NCI-H187 treated with DMSO at 0.1 percent for 48 hours (cell line): ENCODE results near the gene OR14A2.
"Not testable (repeated sequence)": the region's sequence is repeated elsewhere in the genome, so short reads cannot be mapped to it uniquely, and the experiment has no call there.

Experiments
- DNase-seq: peaks from one replicate; lab custom pipeline; 2025; lab: John Stamatoyannopoulos, UW

OR14A2 gene

DNA sequence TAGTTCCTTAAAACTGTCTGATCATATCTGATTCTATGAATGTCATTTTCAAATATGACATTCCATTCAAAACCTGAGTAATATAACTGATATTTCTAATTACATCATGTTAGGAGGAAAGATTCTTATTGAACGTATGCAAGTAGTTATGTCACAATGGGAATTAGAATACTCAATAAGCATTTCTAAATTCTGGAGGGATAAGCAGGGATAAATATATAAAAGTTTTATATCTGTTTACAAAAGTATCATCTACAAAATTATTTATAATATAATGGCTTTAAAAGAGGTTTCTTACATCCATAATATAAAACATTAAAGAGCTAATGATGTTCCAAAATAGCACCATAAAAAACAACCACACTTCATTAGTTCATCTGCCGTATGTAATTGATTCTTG lies at the start of gene OR14A2:
TSS of gene OR14A2 (minus strand) at position 101 of the 400 bp plus-strand sequence.
- no peak for DNase-seq

DNA sequence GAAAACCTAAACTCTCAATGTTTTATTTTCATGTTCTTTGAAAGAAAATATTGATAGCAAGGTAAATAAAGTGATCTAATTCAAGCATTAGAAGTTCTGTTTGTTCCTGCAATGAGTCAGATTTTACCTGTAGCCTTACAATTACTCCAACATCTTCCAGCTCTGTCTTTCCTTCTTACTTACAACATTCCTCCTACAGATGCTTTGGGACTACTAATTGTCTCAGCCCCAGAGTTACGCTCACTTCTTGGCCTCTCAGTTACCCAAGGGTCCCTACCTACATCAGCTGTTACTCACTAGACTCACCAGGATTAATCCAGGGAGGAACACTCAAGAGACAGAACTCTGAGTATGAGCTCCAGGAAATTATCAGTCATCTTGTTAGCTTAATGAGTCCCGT lies 49.6 kb upstream of the OR14A2 start:
- DNase-seq = no peak

DNA sequence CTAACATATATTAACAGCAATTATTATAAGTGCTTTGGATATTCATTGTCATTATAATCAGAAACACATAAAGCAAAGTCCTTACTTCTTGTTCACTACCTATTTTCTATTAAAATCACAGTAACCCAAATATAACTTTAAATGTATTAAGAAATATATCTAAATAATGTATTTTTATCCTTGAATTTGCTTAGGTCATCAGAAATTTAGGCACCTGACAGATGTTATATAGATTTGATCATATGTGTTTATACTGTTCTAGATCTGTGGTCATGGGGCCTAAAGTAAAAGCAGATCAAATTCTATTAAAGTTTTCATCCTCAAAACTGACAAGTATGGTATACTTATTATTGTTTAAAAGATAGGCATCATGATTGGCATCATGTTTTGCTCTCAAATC lies 21.7 kb upstream of the OR14A2 start:
- no peak for DNase-seq

DNA sequence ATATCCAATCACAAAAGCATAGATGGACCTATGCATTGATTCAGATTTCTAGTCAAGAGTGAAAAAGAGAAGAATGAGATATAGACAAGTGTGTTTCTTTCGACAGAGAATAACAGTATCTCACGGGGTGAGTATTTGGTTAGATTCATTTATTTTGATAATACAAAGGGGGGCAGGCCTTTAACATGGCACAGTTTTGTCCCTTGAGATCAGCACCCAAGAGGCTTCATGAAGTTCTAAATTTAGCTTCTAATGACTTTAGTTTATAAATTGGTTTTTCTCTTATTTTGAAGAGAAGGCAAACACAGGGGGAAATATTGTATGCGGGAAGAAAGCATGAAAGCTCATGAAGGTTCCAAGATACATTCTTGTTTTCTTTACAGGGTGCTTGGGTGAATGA lies 12.5 kb upstream of the OR14A2 start, which contains the start of gene OR1C1:
TSS of gene OR1C1 (minus strand) at position 101 of the 400 bp plus-strand sequence. CDS start 2,150 bp downstream, outside the sequence.
- DNase-seq = no peak

DNA sequence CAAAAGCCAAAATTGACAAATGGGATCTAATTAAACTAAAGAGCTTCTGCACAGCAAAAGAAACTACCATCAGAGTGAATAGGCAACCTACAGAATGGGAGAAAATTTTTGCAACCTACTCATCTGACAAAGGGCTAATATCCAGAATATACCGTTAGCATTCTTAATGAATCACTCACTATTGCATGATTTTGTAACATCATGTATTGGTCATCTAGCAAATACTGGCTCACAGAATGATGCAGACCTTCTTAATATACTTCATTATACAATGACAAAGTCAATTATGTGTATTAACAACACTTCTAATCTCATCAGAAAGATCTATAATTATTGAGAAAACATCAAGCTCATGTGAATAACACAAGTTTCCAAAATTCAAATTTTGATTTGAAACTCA lies 6.4 kb upstream of the OR14A2 start:
- DNase-seq = not testable (repeated sequence)

DNA sequence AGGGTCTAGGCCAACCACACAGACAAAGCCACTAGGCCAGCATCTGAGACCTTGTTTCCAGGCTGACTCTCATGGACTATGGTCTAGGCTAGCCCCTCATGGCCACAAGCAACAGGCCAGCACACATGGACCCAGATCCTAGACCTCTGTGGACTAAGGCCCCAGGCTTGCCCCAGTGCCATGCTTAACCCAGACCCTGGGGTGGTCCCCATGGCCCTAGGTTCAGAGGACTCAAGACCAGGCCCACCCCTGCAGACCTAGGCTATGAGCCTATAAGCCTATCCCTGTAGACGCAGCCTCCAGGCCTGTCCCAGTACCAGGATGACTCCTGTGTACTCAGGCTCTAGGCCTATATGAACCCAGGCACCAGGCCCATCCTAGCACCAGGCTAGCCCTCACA lies 1.9 kb upstream of the OR14A2 start:
- no peak for DNase-seq

DNA sequence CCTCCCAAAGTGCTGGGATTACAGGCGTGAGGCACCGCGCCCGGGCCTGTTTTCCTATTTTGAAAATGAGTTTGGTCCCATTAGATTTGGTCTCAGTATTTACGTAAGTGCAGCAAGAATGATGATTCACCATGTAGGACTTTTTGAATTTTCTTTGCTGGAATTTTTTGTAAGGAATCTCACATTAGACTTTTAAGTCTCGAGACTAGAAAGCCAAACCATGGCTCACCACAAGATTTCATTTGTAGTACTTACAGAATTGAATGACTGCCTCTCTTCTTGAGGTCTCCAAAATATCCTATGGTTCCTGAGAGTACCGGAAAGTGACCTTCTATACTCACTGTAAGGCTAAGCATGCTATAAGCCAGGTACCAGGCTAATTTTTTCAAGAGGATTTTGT lies 325 bp downstream of the OR14A2 start:
- no peak for DNase-seq

DNA sequence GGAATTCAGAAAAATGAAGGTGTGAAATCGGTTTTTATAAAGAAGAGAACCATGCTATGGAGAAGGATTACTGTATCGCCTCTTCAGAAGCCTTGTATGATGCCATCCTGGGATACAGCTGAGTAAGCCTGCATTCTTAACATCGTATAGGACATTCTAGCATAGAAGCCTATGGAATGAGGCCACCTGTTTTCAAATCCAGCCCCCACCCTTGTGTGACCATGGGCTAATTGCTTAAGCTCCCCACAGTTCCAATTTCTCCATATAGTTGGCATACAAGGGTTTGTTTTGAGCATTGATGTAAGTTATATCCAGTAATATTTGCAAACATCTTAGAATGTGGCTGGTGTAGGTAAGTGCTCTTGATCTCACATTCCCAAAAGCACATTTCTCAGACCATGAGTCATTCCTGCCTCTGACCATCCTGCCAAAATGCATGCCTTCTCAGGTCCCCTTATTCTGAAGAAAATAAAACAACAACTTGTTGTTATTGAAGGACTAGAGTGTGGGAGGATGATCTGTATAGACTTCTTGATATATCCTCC lies 1.5 kb downstream of the OR14A2 start:
- no peak for DNase-seq

DNA sequence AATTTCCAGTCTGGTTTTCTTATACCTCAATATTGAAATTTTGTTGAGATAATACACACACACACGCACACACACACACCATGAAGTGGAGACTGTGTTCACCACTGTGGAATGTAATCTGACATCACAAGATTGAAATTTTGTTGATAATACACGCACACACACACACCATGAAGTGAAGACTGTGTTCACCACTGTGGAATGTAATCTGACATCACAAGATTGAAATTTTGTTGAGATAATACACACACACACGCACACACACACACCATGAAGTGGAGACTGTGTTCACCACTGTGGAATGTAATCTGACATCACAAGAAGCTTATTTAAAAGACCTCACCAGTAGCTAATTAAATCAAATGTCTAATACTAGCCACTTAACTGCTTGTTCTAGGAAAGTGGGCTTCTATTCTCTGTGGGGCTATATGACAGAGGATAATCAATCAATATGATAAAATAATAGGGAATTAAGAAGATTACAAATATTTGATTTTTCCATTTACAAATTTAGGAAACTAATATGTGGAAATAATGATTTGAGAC lies 5.7 kb downstream of the OR14A2 start:
- not testable (repeated sequence) for DNase-seq

DNA sequence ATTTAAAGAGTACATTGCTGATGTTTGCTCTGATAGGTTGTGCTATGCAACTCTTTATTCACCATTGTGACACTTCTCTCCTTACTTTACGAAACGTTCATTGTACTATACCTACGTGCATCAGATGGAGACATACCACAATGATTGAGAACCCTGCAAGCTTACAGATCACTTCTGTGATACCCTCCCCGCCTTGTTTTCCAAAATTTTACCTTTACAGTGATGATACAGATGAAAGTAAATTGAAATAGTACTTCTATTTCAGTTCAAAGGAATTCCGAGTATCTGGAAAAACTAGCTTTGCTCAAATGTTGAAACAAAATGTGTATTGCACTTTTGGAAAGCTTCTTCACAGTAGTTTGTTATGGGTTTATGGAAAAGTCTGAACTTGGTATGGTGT lies 6.2 kb downstream of the OR14A2 start:
- no peak for DNase-seq

DNA sequence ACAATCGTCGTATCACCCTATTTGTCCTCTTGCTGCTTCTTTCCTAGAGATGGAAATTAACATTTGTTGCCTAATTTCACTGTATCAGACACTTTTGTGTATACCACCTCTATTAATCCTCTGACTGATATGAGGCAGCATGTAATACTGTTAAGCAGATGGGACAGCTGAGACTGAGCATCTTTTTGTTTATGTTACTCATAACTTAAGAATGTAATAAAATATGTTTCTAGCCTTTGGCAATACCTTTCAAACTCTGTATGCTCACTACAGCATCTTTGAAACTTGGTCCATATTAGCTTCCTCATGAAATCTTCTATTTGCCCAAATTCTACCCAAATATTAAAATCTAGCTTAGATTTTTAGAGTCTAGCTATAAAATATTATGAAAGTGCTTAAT lies 7.2 kb downstream of the OR14A2 start:
- no peak for DNase-seq

DNA sequence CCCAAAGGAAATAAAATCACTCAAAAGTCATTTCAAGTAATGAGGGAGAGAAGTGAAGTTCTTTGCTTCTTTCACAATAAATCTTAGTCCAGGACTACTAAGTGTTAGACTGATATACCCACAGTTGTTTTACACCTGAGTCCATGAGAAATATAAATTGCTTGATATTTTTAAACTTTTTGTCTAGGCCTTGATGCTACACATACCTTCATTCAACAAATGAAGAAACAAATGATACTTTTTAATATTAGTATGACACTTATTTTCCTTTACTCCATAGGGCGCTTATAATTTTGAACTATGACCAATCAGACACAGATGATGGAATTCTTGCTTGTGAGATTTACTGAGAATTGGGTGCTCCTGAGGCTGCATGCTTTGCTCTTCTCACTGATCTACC lies 9.6 kb downstream of the OR14A2 start, which contains the start of gene OR14K1:
TSS of gene OR14K1 (plus strand) at position 301 of the 400 bp plus-strand sequence. CDS start at position 301, 0 bp downstream.
- no peak for DNase-seq

DNA sequence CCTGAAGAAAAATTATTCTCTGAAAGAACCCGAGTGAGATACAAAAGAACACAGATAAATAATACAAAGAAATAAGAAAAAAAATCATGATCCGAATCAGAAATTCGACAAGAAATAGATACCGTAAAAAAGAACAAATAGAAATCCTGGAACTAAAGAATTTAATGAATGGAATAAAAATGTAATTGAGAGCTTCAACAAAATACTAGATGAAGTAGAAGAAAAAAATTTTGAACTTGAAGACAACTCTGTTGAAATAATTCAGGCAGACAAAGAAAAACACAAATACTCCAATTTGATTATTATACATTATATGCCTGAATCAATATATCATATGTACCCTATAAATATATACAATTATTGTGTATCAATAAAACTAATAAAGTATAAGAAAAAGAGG lies 26.7 kb downstream of the OR14A2 start:
- DNase-seq = no peak

DNA sequence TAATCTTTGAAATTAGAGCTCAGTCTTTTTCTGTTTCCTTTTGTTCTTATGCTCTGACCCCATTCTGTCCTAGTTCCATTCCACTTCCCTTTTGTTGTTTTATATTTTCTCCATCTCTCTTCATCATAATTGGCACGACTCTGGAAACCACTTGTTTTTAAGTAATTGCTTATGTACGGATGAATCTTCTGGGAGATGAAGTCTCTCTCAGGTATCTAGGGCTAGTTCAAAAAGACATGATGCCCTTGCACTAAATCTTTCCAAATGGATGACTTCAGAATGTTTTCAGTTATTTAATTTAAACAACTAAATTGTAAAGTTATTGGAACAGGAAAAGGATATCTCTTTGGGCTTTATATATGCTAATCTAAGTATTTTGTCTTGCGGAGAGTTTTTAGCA lies 31.4 kb downstream of the OR14A2 start, which contains the start of gene OR6F1:
TSS of gene OR6F1 (minus strand) at position 101 of the 400 bp plus-strand sequence. CDS start 3,891 bp downstream, outside the sequence.
- no peak for DNase-seq

DNA sequence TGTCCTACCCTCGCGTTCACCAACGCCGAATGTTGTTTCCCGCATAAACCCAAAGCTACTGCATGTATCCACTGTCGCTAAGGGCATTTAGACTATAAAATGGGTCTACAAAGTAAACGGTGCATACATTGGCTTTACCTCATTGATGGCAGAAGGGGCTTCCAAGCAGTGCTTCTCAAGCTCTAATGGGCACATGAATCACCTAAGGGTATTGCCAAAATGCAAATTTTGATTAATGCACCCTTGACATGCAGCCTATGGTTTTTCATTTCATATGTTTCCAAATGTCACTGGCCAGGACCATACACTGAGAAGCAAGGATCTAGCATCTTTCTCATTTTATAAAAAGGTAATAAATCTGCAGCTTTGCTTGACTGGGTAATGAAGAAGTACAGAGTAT lies 34.2 kb downstream of the OR14A2 start:
- DNase-seq = no peak

DNA sequence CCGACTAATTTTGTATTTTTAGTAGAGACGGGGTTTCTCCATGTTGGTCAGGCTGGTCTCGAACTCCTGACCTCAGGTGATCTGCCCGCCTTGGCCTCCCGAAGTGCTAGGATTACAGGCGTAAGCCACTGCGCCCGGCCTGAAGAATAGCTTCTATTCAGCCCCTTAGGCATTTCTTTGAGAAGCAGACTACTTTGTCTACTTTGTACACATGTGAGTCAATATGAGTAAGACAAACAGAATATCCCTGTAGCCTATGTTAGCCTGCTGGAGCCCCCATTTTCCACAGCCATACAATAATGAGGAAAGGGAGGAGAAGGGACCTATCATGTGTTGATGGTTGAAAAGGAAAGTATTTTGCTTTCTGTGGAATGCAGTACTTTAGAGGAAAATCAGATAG lies 37.3 kb downstream of the OR14A2 start:
- not testable (repeated sequence) for DNase-seq

DNA sequence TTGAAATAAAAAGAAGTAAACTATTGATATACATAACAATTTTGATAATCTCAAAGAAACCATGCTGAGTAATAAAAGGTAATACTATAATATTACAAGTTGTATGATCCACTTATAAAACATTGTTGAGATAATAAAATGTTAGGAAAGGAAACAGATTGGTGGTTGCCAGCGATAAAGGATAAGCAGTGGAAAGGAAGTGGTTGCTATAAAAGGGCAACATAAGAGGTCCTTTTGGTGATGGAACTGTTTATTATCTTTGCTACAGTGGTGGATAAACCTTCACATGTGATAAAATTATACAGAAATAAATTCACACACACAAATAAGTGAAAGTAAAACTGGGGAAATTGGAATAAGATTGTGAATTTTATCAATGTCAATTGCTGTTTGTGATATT lies 46.6 kb downstream of the OR14A2 start:
- DNase-seq = no peak

DNA sequence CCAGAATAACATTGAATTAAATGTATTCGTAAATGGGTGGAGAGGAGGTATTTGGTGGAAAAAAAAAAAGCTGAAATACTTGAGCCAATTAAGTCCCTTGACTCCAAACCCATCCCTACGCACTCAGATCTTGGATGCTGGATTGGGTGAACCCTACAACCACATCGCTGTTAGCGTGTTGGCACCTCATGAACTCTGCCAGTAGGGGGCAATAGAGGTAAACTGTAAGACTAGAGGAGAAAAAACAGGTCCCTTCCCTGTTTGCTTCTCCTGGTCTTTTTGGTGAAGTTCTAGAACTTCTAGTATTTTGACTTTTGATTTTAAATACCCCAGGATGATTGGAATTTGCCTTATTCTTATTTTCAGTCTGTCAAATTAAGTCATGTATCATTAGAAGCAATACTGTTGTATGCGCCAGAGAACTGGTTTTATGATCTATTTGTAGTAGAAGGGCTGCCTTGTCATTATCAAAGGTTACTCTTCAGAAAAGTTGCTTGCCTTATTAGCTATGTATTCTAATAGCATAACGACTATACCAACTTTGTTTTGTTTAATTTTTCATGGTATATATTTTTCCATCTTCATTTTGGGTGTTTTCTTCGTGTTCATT lies 66.5 kb downstream of the OR14A2 start:
- no peak for DNase-seq

DNA sequence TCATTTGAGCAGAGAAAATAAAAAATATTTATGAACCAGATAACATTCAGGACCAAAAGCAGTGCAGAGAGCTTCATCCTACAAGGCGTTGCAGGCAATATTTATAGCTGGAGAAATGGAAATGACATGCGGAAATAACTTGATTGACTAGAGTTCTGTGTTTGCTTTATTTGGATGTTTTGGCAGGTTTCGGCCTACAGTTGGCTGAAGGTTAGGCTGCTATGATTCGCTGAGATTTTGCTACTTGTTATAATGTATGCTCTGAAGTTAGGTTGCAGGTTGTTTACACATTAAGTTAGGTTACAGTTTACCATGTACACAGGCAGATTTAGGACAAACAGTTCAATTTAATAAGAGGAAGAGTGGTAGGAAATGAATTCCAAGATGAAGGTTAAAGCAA lies 67.8 kb downstream of the OR14A2 start:
- no peak for DNase-seq

DNA sequence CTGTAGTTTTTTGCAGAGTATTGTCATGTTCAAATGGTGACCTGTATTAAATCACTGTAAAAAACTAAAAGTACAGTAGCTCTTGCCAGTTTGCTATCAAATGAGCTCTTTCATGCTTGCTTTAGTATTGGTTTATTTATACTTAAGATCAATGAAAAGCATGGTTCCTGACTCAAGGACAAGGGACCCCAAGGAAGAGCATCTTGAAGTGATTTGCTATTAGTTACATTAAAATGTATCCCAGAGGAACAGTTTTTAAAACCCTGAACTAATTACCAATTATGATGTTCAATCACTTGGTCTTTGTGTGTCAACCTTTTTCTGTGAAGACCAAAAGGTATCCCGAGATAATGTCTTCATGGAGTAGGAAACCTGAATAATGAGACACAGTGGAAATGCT lies 68.3 kb downstream of the OR14A2 start, which contains the start of gene OR13G1:
TSS of gene OR13G1 (minus strand) at position 101 of the 400 bp plus-strand sequence. CDS start 6,698 bp downstream, outside the sequence.
- DNase-seq = no peak
